Stimulated activated CD8-positive, alpha-beta memory T cell treated with anti-CD3 and anti-CD28 coated beads, Interleukin-2, amount 100 ng/mL, for 1 hour (primary cell): ENCODE data around the gene HOMER1.
"Not testable (repeated sequence)": the region's sequence is repeated elsewhere in the genome, so short reads cannot be mapped to it uniquely, and the experiment has no call there.

Source experiments
- DNase-seq, 2 donors: peaks; one replicate each; pipeline ENCODE4 v3.0.0-alpha.2; 2020; ENCODE audit warnings: low read depth in 2 of 2

HOMER1 gene

GRCh38 chr5:79517601-79518000, 3.7 kb upstream of the HOMER1 start:
- DNase-seq: no peak

- no peak for DNase-seq
These were observed 3.1 kb upstream of the HOMER1 start for GRCh38 chr5:79516986-79517385.

GRCh38 chr5:79516331-79516730, 2.4 kb upstream of the HOMER1 start:
- DNase-seq: not testable (repeated sequence)

DNA sequence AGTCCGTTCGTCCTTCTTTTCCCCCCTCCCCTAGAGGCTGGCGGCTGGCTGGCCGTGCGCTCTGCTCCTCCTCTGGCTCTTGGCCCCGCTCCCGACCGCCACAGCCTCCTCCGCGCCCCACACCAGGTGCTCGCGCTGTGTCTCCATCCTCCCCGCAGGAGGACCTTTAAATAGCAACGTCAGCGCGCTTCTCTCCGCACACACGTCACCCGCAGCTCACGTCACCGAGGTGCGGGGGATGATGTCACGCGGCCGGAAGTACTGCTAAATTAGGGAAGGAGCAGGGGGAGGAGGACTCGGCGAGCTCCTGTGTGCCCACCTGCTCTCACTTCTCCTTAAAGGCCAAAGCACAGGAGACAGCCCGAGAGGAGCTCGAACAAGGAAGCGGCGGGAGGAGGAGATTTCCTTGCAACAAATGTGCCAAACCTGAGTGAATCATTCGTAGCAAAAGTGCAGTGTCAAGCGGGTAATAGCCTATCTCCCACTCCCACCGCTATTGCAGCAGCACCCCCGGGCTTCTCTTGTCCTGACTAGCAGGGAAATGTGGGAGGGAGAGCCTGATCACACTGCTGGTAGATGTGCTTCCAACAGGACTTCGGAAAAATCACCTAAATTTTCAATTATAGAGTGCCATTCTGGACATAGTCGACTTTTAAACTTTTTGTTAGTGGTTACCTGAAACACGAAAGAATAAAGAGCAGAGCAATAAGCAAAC, 614 bp upstream of the HOMER1 start:
- peak; percentile 75 to 82 for DNase-seq

DNA sequence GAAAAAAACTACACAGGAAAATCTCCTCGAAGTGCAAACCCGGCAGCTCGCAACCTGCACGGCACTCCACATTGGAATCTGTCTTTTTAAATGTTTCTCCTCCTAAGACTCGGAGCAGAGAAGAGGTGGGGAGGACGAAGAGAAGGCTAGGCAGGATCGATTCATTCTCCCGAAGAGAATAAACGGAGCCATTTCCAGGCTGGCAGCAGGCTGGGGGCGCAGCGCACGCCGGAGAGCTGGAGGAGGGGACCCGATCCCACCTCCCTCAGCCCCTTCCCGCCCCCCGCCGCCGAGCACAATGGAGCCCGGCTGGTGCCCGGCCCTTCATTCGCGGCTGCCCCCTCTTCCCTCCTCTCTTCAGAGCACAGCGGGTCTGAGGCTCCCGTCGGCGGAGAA, 628 bp downstream of the HOMER1 start:
- no peak for DNase-seq

GRCh38 chr5:79512471-79513307, 1.2 kb downstream of the HOMER1 start:
- DNase-seq: no peak

DNA sequence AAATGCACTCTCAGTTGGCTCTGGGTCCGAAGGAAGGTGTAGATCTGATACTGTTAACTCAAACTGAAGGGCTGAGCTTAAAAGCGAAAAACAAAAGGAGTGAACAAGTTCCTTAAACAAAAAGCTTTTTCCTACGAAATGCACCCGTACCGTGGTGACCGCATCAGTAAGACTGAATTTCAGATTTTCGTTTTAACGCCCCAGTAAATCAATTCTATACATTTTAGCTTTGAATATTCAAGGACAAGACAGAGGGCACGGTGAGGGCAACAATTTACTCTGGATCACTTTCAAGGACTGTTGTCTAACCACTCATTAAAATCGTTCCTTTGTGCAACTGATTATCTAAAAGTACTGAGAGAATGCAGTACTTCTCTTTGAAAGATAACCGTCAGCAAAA, 1.9 kb downstream of the HOMER1 start:
- DNase-seq: no peak

DNA sequence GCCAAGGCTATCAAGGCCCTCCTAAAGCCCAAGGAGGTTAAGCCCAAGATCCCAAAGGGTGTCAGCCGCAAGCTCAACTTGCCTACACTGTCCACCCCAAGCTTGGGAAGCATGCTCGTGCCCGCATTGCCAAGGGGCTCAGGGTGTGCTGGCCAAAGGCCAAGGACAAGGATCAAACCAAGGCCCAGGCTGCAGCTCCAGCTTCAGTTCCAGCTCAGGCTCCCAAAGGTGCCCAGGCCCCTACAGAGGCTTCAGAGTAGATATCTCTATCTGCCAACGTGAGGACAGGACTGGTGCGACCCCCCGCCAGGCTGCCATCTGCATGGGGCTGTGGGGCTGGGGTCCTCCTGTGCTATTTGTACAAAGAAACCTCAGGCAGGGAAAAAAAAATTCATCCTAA, 3.3 kb downstream of the HOMER1 start:
- no peak for DNase-seq

DNA sequence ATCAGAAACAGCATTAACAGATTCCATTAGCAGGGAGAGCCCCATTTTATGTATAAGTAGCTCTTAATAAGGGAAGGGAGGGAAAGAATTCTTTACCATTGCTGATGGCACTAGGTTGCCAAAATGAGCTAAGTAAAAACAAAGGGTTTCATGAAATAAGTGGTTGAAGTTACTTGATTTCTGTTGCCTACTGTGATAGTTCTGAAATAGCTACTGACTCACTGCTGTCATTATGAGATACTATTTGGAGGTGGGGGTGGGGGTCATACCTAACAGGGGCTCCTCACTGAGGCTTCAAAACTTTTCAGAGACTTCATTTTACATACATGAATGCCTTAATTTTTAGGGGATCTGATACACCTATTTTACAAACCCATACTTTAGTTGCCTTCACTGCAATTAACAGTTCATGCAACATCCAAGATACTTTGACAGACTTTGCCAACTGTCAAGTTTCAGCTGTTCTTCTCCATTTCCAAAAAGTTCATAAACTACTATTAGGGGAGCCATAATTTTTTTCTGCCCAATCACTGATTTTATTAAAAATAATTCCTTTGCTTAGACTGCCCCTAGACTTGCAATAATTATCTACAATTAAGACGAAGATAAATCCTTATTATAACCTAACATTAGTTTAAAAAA, 4.6 kb downstream of the HOMER1 start:
- DNase-seq: no peak

DNA sequence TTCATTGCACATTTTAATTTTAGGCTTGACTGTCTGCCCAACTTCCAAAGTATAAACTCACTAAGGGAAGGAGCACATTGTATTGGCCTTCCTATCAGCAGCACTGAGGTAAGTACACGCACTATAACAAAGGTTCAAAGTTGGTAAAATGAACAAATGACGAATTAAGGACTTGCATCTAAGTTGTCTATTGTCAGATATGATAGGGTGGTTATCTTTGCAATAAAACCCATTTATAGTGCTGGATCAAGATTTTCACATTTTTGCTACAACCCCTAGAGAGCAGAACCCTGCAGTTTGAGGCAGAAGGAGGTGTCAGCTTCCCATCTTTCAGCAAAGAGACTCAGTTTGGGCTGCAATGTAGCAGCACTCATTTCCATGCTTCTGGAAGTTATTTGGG, 5.1 kb downstream of the HOMER1 start:
- no peak for DNase-seq

GRCh38 chr5:79508354-79508753, 5.6 kb downstream of the HOMER1 start:
- DNase-seq: no peak

GRCh38 chr5:79507251-79508205, 6.4 kb downstream of the HOMER1 start:
- no peak for DNase-seq

- no peak for DNase-seq
These were observed 8.8 kb downstream of the HOMER1 start for GRCh38 chr5:79505138-79505537.

GRCh38 chr5:79503794-79504495, 10.0 kb downstream of the HOMER1 start:
- DNase-seq: no peak

GRCh38 chr5:79499640-79500273, 14.2 kb downstream of the HOMER1 start:
- DNase-seq: no peak

DNA sequence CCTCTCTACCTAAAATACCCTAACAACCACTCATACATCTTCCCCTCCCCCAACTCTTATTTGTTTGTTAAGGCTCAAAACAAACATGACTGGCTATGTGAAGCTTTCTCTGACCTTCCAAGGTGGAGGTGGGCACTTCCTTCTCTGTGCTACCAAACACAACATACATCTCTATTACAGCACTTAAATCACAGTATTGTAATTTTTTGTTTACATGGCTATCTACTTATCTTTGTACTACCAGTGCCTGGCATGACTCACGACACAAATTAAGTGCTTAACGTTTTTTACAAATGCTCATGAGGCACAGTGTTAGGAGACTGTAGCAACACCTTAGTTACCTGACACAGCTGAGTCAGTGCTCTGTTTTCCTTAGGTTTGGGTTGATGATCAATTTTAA, 18.6 kb downstream of the HOMER1 start:
- DNase-seq: no peak

DNA sequence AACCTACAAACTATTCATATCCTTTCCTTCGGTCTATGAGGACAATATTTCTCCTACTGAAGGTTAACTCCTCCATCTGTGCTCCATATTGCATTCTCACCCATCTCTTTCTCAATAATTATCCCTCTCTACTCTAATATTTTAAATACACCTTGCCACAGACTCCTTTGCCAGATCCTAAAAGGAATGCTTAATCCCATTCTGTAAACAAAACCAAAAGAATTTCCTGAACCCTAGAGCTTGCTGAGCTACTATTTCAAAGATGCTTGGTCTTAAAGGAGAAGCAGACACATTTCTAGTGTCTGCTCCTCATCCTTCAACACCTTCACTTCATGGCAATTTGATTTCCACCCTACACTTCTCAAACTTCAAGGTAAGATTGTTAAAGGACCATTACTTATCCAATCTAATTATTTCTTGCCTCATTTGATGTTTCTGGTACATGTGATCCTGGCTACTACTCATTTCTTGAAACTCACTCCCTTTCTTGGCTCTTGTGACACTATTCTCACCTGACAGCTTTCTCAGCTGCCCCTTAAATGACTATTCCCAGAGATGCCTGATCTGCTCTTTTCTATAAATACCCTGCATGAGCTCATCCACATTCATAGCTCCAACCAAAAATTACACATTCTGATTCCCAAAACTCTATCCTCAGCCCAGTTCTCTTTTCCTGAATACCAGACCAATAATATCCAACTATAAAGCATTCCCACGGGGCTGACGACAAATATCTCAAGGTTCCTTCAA, 20.2 kb downstream of the HOMER1 start:
- no peak for DNase-seq

GRCh38 chr5:79491690-79492317, 22.1 kb downstream of the HOMER1 start:
- no peak for DNase-seq

DNA sequence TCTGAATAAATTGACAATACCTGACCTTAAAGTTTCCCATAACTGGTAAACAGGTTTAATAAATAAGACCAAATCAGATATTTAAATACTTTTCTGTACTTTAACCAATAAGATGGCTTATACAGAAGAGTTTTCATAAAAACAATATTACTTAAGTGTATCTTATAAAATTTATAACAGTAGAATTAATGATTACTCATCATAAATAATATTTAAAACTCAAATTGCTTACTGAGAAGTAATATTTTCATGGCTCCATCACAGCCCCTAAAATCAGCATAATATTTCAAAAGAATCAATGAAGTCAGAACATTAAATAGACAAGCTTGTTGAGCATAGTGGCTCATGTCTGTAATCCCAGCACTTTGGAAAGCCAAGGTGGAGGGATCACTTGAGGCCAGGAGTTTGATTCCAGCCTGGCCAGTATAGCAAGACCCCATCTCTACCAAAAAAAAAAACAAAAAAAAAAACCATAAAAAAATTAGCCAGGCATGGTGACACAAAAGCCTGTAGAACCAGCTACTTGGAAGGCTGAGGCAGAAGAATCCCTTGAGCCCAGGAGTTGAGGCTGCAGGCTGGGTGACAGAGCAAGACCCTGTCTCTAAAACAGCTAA, 23.5 kb downstream of the HOMER1 start:
- no peak for DNase-seq
